Measurements from ENCODE around the gene PIGT. TPM values are rescaled to one million over a fixed set of nuclear protein-coding genes. Genes with fewer than 3 reads are reported as not detected.
A peak's percentile ranks its signal among the peaks of the same experiment; 100 is the strongest.

The PIGT gene
- total and polyA plus RNA-seq, 2 of the 13 experiments (the other 11 are each of a cell fraction or from before 2014, with no cell fraction given): 65.9 to 74.1 TPM

DNA sequence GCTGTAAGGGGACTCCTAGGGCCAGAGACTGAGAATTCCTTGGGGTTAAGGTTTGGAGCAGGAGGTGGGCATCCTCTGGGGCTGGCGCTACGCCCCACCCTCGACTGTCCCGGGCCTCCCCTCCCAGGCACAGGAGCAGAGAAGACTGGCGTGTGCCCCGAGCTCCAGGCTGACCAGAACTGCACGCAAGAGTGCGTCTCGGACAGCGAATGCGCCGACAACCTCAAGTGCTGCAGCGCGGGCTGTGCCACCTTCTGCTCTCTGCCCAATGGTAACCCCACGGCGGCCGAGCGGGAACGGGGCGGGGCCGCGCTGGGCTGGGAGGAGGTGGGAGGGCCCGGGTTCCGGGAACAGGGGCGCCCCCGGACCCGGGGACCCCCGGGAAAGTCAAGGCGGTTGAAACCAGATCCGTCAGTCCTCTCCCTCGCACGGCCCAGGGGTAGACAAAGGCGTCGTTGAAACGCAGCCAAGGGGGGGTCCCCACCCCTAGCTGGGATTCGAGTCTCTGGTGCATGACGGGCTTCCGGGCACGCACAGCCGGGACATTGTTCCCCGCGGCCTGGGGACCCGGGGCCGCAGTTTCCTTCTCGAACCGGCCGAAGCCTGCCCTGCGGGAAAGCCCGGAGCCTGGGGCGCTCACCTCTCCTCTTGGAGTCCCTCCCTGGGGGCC, 54.5 kb downstream of the PIGT start (continued):
- TF ChIP-seq, protein P1, sequence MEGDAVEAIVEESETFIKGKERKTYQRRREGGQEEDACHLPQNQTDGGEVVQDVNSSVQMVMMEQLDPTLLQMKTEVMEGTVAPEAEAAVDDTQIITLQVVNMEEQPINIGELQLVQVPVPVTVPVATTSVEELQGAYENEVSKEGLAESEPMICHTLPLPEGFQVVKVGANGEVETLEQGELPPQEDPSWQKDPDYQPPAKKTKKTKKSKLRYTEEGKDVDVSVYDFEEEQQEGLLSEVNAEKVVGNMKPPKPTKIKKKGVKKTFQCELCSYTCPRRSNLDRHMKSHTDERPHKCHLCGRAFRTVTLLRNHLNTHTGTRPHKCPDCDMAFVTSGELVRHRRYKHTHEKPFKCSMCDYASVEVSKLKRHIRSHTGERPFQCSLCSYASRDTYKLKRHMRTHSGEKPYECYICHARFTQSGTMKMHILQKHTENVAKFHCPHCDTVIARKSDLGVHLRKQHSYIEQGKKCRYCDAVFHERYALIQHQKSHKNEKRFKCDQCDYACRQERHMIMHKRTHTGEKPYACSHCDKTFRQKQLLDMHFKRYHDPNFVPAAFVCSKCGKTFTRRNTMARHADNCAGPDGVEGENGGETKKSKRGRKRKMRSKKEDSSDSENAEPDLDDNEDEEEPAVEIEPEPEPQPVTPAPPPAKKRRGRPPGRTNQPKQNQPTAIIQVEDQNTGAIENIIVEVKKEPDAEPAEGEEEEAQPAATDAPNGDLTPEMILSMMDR (CRISPR knock-in tag; IDR thresholded peaks at IDR 0.05): no peak
- TF ChIP-seq ZNF33A (CRISPR knock-in tag; IDR thresholded peaks at IDR 0.05; ENCODE audit: borderline replicate concordance): no peak
- TF ChIP-seq ZNF777 (CRISPR knock-in tag; IDR thresholded peaks at IDR 0.05): 0 out of 2 replicates have a peak, but pooled peaks have one; percentile 47
- no peak for TF ChIP-seq ZC3H13 (CRISPR knock-in tag; IDR thresholded peaks at IDR 0.05)
- no peak for TF ChIP-seq IKZF4 (CRISPR knock-in tag; IDR thresholded peaks at IDR 0.05; ENCODE audit: borderline replicate concordance, low read depth, not compliant biosample characterization)
- TF ChIP-seq, protein P2, sequence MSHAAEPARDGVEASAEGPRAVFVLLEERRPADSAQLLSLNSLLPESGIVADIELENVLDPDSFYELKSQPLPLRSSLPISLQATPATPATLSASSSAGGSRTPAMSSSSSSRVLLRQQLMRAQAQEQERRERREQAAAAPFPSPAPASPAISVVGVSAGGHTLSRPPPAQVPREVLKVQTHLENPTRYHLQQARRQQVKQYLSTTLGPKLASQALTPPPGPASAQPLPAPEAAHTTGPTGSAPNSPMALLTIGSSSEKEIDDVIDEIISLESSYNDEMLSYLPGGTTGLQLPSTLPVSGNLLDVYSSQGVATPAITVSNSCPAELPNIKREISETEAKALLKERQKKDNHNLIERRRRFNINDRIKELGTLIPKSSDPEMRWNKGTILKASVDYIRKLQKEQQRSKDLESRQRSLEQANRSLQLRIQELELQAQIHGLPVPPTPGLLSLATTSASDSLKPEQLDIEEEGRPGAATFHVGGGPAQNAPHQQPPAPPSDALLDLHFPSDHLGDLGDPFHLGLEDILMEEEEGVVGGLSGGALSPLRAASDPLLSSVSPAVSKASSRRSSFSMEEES (CRISPR knock-in tag; IDR thresholded peaks at IDR 0.05): no peak

DNA sequence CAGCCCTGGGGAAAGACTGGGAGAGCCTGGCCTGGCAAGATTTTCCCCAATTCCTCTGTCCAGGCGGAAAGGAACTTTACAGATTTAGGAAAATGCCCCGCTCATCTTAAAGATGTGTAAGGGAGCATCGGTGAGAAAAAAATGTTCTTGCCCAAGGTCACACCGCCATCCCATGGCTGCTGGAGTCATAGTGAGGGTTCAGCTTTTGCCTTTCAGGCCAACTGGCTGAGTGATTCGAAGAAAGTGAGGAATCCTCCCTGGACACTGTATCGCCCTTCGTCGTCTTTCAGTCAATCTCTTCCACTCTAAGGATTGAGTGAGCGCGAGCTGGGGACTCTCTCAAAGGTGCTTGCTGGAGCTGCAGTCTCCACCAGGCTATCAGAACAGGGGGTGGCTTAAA, 55.0 kb downstream of the PIGT start:
- Histone ChIP-seq H3K9me3 (ENCODE audit: low read length) (no peaks in the 10 kb centered on the region), H2AFZ (ENCODE audit: low read length) (no peak overlapping the region), H4K20me1 (ENCODE audit: insufficient read depth, low read length) (no peaks in the 10 kb centered on the region), H3K4me2 (ENCODE audit: low read depth, low read length) (peak overlapping the region; percentile 69), H3K4me3 (replicated peaks in 1 of 3; ENCODE audit: insufficient read depth in 1 of 3, low read depth in 2 of 3, low read length in 3 of 3) (peak overlapping the region; percentile 32 to 73 (median 50)), H3K36me3 (replicated peaks in 1 of 2; ENCODE audit: control insufficient read depth in 1 of 2, insufficient read depth in 2 of 2, low read length in 2 of 2) (no peaks in the 10 kb centered on the region), H3K9ac (ENCODE audit: insufficient read depth, low read depth, low read length) (peak overlapping the region; percentile 5; the same call in 1 of the 2 replicates), H3K27ac (ENCODE audit: extremely low read length, insufficient read depth, low read length) (no peak overlapping the region), H3K27me3 (ENCODE audit: control insufficient read depth in 1 of 2, insufficient read depth in 2 of 2, low read length in 2 of 2) (peaks cover 18 to 39% of the 10 kb centered on the region in 2 experiments), H3K4me1 (ENCODE audit: insufficient read depth, low read length) (peaks cover 34% of the 10 kb centered on the region), H3K79me2 (ENCODE audit: insufficient read depth, low read length) (no peaks in the 10 kb centered on the region)
- ATAC-seq (peak; percentile 6; the same call in 1 of the 3 replicates), DNase-seq (ENCODE audit: low spot score) (no peak), FAIRE-seq (no peak)
- in situ Hi-C loops (cut with HindIII; ENCODE audit: extremely low pct_ligation_motif_present, low pct_unique_long_range_greater_than_20kb): no loop called here
- ChIA-PET CTCF (ENCODE audit: low intra/inter-chr PET ratio, low total read pairs) (no interaction called here), POLR2A (no interaction called here)
- no TSS peak for BruUV-seq (replicated peaks)
- intact Hi-C loops (cut with micrococcal nuclease; ENCODE audit: unreplicated experiment): no loop called here
- WGBS (ENCODE audit: low lambda C conversion rate): 56% methylated on average over 10 of the region's 10 CpGs
- TF ChIP-seq ZFP36L2 (CRISPR knock-in tag; IDR thresholded peaks at IDR 0.05): no peak
- no peak for TF ChIP-seq NKX3-1 (CRISPR knock-in tag; IDR thresholded peaks at IDR 0.05)
- TF ChIP-seq, protein P3, sequence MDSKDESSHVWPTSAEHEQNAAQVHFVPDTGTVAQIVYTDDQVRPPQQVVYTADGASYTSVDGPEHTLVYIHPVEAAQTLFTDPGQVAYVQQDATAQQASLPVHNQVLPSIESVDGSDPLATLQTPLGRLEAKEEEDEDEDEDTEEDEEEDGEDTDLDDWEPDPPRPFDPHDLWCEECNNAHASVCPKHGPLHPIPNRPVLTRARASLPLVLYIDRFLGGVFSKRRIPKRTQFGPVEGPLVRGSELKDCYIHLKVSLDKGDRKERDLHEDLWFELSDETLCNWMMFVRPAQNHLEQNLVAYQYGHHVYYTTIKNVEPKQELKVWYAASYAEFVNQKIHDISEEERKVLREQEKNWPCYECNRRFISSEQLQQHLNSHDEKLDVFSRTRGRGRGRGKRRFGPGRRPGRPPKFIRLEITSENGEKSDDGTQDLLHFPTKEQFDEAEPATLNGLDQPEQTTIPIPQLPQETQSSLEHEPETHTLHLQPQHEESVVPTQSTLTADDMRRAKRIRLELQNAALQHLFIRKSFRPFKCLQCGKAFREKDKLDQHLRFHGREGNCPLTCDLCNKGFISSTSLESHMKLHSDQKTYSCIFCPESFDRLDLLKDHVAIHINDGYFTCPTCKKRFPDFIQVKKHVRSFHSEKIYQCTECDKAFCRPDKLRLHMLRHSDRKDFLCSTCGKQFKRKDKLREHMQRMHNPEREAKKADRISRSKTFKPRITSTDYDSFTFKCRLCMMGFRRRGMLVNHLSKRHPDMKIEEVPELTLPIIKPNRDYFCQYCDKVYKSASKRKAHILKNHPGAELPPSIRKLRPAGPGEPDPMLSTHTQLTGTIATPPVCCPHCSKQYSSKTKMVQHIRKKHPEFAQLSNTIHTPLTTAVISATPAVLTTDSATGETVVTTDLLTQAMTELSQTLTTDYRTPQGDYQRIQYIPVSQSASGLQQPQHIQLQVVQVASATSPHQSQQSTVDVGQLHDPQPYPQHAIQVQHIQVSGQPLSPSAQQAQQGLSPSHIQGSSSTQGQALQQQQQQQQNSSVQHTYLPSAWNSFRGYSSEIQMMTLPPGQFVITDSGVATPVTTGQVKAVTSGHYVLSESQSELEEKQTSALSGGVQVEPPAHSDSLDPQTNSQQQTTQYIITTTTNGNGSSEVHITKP (CRISPR knock-in tag; IDR thresholded peaks at IDR 0.05; ENCODE audit: low read depth): no peak
- TF ChIP-seq TCF7 (IDR thresholded peaks at IDR 0.05; ENCODE audit: low read depth): no peak
- TF ChIP-seq NFIB (CRISPR knock-in tag; IDR thresholded peaks at IDR 0.05; ENCODE audit: borderline replicate concordance): no peak
- TF ChIP-seq RBM22 (optimal IDR thresholded peaks at IDR 0.05; ENCODE audit: low read length): no peak
- TF ChIP-seq ZFP37 (CRISPR knock-in tag; IDR thresholded peaks at IDR 0.05; ENCODE audit: borderline replicate concordance): no peak
- TF ChIP-seq ZNF644 (CRISPR knock-in tag; IDR thresholded peaks at IDR 0.05; ENCODE audit: low read depth): no peak
- no peak for TF ChIP-seq ZNF605 (CRISPR knock-in tag; IDR thresholded peaks at IDR 0.05)

Data from HepG2 (cell line).